NCI-H345 (cell line): ENCODE measurements around the gene IP6K1.

Source experiments
- DNase-seq: peaks from one replicate; lab custom pipeline; 2025; lab: John Stamatoyannopoulos, UW

Gene IP6K1

DNA sequence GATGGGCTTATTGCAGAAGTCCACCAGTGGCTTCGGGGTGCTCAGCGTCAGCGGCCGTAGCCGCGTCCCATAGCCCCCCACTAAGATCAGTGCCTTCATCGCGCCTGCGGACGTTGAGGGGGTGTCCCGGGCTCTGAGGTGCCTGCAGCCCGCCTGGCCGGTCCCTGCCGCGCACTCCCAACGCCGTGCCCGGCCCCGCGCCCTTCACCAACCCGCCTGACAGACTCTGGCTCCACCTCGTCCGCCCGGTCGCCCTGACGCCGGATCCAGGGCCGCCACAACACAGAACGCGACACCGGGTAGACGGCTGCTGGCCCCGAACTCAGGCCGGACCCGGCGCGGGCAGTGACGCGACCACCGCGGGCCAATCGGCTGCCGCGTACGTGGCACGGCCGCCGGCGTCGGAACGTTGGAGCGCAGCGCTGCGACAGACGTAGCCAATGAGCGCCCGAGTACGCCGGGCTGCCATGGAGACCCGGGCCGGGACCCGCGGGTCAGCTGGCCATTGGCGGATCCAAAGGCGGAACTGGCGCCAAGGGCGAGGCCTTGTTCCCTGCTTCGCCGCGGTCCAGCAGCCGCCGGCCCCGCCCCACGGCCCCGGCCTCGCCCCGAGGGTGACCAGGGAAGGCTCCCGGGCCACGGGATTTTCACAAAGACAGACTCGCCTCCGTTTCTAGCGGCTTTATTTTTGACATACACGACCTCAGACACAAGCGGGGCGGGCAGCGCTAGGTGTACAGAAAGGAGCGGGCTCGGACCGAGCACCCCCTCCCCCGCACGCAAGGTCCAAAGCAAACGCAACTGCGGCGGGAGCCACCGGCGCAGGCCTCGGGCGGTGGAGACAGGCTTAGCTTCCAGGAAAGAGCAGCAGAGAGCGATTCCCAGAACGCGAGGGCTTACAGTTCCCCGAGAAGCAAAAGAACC is 62.5 kb downstream of the IP6K1 start, which contains the start of gene GMPPB:
Gene GMPPB (minus strand): TSS at position 324 of the 924 bp plus-strand sequence. CDS start 225 bp downstream, at position 99.
- peak; percentile 93 for DNase-seq

DNA sequence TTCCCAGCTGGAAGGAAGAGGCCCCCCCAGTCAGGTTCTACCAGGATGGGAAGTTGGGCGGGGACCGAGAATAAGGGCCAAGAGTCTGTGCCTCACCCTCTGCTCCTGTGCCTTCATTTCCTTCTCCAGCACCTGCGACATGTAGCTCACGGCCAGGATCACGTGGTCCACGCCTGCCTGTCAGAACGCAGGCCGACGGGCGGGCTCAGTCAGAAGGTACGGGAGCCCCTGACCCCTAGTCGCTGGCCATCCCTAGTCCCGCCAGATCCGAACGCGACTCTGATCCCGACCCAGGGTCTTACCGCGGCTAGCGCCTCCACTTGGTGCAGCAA is 63.1 kb downstream of the IP6K1 start:
- peak; percentile 34 for DNase-seq

DNA sequence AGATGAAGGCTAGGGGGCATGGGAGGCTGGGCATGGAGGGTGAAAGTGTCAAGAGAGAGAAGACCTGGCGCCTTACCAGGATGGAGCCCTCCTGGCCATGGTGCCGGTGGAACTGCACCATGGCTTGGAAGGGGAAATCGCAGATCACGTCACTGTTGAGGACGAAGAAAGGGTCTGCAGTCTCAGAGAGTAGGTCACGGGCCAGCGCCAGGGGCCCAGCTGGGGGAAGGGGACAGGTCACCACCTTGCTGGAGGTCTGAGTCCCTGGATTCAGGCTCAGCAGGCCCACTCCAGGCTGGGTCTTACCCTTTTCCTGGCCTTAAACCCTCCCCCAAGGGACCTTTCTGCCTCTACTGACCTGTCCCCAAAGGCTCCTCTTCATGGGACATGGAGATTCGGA is 63.4 kb downstream of the IP6K1 start:
- no peak for DNase-seq

DNA sequence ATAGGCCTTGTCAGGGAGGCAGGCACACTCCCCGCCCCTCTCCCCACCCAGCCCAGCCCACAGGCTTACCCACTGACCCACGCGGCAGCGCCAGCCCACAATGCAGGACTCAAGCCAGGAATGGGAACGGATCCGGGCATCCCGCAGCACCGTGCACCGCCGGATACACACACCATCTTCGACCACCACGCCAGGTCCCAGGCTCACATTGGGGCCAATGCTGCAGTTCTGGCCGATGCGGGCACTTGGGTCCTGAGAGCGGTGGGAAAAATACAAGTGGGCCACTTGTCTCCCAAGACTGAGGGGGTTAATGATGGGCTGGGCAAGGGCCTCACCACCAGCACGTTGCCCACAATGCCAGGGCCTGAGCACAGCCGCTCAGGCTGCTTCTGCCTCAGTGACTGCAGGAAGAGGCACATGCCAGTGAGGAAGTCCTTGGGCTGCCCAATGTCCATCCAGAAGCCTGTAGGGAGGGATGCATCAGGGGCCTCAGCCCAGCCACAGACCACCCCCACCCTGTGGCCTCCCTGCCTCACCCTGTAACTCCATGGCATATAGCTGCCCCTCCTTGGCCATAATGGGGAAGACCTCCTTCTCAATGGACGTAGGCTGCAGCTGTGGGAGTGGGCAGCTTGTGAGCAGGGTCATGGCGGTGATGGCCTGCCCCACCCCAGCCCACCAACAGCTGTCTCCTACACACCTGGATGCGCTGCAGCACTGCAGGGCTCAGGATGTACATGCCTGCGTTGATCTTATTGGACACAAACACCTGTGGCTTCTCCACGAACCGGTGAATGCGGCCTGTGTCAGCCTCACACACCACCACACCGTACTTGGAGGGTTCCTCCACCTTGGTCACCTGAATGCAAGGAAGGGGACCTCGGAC is 64.2 kb downstream of the IP6K1 start:
- DNase-seq = no peak

DNA sequence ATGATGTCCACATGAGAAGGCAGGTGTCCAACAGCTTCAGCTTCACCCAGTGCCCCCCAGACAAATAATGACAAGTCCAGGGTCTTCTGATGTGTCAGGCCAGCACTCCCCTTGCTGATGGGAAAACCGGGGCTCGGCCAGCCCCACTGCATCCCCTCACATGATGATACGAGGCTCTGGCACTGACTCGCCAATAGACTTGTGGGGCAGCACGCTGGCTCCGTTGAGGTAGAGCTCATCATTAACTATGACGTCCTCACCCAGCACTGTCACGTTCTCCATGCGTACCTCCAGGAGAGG is 64.8 kb downstream of the IP6K1 start:
- no peak for DNase-seq

DNA sequence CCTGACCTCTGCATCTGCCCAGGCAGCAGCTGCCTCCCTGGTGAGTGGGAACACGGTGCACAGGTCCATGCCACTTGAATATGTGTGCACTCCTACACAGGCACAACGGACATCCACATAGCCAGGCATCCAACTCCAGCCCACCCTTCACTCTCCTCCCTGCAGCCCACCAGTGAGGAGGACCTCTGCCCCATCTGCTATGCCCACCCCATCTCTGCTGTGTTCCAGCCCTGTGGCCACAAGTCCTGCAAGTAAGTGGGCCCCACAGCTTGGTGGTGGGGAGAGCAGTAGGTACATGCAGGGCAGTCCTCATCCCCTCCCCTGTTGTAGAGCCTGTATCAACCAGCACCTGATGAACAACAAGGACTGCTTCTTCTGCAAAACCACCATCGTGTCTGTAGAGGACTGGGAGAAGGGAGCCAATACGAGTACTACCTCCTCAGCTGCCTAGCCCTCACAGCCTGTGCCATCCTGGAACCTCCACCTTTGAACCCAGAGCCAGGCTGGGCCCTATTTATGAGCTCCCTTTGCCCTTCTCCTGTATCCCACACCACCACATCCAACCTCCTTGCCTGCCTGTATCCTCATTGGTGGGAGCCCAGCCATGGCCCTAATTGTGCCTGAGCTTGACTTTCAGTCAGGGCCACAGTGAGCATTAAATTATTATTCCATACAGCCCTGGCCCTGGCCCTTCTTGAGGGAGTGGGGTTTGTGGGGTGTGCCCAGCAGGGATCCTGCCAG is 65.3 kb downstream of the IP6K1 start:
- DNase-seq = no peak

DNA sequence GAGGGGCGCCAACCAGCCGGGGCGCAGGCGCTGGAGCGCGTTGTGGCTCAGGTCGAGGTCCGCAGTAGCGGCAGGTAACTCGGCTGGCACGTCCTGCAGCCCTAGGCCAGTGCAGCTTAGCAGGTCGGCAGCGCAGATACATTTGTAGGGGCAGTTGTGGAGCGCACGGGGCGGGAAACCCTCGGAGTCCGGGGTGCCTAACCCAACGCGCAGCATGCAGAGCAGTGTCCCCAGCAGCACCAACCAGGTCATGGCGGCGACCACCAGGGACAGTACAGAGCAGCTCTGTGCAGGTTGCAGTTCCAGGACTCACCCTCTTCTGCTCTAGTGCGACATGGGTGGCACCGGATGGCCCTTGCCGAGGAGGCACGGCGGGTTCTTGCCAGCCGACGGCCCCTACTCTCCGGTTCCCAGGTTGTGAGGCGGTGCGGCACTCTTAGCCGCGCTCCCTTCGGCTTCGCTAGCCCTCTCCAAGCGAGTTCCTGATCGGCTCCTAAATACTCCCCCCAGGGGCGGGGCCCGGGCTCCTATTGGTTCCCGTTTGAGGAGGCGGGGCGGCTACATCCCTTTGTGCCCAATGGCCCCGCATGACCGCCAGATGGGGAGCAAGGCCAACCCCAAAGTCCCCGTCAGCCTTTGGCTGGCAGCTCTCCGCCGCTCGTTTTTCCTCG is 67.0 kb downstream of the IP6K1 start, which contains the start of gene AMIGO3:
Gene AMIGO3 (minus strand): TSS at position 471 of the 671 bp plus-strand sequence. CDS start 219 bp downstream, at position 252.
- peak; percentile 66 for DNase-seq

DNA sequence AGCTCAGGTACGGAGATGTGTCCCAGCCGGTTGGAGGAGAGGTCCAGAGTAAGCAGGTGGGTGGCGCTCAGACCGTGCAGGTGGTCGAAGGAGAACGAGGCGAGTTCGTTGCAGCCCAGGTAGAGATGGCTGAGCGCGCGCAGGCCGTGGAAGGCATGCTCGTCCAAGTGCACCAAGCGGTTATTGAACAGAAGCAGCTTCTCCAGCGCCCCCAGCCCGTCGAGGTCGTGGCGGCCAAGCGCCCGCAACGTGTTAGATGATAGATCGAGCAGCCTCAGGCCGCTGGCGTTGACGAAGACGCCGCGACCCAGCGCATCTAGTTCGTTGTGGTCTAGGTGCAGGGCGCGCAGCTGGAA is 67.5 kb downstream of the IP6K1 start:
- DNase-seq = no peak

DNA sequence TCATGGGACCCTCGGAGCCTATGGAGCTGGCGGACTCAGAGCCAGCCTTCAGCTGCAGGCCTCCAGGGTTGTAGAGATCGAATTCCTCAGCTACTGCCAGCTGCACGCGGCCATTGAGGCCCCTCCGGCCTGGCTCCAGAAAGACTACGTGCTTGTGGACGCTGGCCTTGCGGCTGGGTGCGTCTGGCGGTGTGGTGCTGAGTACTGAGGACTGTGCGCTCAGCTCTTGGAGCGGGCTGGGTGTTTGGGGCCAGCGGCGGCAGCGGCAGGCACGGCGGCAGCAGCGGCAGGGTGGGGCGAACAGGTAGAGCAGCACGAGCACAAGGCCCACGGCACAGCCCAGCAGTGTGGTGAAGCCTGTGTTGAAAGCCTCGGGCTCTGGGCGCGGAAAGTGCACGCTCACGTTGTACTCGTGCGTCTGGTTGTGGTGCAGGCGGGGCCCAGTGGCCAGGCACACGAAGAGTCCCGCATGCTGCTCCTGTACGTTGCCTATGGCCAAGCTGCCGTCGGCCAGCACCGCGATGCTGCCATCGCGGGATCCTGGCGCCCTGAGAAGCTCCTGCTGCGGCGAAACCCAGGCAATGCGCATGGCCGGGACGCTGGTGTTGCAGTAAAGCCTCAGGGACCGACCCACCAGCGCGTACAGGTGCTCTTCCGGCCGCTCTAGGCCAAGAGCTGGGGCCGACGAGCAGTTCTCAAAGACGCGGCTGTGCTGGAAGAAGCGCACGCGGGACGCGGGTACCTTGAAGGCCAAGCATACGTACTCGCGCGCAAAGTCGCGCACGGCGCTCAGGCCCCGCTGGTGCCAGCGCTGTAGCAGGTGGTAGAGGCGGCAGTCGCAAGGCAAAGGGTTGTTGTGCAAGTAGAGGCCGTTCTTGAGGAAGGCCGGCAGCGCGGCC is 68.1 kb downstream of the IP6K1 start:
- no peak for DNase-seq

DNA sequence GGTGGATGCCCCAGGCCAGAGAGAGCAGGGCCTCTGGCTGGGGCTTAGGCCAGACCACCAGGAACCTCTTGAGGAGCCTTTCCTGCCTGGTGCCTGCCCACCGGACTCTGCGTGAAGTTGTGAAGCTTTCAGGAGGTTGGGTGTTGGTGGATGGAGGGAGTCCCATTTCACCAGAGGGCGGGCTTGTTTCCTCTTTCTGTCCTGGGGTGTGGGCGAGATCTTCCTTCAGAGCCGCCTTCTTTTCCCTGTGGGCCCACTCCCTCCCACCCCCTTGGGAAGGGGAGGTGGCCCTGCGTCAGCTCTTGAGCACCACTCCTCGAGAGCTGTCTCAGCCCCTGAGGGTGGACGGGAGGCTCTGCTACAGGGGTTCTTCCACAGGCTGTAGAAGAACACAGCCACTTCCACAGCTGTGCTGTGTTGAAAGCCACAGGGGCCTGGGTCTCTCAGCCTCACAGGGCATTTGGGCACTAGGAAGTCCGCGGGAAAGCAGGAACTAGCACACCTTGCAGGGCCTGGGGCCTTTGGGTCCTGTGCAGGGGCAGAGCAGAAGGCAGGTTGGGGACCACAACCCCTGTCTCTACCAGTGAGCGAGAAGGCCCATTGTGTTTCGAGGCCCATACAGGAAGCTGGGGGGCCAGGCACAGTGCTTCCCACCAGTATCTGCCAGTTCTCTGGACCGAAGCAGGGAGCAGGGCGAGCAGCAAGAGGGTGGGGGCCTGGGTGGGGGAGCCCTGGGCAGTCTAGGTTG is 69.0 kb downstream of the IP6K1 start:
- no peak for DNase-seq

DNA sequence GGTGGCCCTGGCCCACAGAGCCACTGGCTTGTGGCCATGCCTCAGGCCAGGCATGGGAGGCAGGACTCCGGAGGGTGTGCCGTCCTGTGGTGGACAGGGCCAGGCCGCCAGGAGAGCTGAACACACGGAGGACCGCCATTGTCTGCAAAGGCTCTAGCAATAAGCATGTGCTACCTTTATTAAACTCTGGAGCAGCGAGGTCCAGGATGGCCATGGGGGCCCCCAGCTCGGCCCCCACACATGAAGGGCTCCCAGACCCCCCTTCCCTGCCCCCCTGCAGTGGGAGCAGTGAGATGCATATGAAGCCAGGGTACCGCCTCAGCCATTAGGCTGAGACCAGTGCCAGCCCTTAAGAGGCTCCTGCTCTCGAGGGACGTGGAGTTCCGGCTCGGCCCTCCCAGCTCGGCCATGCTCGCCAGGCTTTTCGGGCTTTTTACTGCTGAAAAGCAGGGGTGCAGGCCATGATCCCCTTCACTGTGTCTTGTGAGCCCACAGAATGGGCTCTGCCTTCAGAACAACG is 69.6 kb downstream of the IP6K1 start:
- DNase-seq = no peak

DNA sequence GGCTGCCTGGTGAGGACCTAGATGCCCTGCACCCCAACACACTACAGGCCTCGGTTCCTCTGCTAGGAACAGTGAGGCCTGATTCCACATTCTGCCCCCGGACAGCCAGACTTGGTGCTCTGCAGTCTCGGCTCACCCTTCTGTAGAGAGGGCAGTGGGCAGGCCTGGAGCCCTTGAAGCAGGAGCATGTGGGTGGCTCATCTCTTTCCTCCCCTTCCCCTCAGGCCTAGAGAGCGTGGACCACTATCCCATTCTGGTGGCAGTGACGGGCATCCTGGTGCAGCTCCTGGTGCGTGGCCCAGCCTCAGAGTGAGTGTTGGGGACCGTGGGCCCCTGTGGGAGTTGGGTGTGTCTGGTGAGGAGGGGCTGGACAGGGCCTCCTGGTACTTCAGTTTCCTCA is 70.2 kb downstream of the IP6K1 start:
- DNase-seq = no peak

DNA sequence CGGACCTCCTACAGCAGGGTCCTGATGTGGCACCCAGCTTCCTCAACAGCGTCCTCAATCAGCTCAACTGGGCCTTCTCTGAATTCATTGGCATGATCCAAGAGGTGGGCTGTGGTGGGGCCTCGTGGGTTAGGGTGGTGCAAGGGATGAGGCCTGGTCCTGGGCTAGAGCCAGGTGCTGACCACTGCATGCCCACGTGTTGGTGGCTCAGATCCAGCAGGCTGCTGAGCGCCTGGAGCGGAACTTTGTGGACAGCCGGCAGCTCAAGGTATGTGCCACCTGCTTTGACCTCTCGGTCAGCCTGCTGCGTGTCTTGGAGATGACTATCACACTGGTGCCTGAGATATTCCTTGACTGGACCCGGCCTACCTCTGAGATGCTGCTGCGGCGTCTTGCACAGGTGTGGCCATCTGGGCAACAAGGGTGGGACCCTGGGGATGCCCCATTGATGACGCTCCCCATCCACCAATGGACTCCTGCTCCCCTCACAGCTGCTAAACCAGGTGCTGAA is 70.7 kb downstream of the IP6K1 start:
- no peak for DNase-seq

DNA sequence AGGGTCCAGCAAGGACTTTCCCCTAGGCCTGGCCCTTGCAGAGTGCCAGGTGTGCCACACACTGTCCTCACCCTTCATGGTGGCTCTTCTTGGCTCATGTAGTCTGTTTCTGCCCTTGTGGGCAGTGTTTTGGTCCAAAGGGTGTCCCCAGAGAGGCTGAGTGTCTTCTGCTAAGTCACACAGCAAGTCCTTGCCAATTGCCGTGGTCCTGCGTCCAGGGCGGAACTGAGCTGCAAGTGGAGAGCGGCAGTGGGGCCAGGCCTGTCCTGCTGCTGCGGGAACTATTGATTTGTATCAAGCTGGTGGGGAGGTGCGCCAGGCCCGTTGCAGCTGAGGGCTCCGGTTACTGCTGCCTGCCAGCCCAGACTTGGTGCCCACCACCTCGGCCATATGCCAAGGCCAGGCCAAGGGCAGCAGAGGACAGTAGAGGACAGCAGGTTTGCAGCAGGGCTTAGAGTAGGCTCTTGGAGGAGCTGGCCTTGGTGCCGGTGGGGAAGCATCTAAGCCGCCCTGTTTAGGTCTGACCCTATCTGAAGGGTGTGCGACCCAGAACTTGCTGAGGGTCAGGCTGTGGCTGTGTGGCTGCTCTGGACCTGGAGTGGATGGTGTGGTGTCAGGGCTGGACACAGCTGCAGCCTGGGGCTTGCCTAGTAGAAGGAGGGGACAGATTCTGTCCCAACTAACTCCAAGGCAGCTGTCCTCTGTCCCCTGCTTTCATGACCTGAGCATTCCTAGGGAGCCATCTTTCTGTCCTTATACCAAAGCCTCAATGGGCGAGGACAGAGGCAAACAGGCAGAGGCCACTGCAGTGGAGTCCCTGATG is 71.4 kb downstream of the IP6K1 start:
- DNase-seq = no peak

DNA sequence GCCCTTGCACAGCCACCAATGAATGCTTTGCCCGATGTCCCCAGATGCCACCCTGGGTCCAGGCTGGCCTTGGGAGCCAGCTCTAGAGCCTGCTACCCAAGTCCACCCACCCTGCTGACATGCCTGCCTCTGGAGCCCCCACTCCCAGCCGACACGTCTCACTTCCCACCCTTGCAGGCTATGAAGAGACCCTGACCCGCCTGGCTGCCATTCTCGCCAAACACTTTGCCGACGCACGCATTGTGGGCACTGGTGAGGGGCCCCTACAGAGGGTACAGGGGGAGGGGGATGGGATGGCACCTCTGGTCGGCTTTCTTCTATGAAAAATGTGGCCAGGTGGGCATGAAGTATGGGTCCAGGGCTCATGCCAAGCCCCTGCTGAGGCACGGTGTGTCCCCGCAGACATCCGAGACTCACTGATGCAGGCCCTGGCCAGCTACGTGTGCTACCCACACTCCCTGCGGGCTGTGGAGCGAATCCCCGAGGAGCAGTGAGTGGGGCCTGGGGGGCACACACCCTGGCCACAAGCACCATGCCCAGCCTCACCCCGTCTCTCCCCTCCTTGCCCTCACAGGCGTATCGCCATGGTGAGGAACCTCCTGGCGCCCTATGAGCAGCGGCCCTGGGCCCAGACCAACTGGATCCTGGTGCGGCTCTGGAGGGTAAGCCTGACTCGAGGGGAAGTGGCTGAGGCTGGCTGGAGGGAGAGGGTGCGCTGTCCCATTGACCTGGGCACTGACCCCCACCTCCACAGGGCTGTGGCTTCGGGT is 72.8 kb downstream of the IP6K1 start:
- no peak for DNase-seq

DNA sequence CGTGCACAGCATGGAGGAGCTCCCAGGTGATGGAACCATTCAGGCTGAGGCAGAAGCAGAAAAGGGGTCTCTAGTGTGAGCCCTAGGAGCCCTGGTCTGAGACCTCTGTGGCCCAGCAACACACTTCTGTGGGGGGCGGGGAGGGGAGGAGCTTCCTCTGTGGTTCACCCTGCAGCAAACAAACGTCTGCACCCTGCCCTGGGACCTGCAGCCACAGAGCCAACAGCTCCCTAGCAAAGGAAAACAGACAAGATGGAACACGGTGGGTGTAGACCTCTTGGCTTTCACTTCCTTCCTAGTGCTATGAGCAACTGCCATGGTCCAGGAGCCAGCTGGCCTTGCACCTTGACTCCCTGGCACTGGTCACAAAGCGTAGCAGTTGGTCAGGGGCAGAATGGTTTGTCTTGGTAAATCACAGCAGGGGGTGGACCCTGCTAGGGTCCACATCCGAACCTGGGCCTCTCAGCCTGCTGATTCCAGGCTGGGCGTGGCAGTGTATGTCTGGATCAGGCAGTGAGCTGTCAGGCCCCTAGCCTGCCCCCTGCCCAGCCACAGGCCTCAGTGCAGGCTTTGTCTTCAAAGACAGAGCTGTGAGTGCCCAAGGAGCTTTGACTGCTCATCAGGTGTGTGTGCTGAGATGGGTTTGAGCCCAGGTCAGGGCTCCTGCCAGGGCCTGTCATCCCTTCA is 73.6 kb downstream of the IP6K1 start:
- DNase-seq = no peak

DNA sequence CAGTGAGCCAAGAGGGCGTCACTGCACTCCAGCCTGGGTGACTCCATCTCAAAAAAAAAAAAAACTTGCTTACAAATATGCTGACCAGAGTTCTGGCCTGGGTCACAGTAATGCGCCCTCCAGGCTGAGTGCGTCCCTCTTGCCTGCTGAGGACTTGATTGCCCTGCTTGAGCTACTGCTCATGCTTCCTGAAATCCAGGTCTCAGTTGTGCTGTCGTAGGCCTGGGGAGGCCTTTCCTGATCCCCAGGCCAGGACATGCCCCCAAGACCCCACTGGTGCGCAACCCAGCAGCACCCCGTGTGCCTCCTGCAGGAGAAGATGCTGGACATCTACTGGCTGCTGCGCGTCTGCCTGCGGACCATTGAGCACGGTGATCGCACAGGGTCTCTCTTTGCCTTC is 74.2 kb downstream of the IP6K1 start:
- no peak for DNase-seq
